ENCODE measurements around the gene HOXB4. TPM values are rescaled to one million over a fixed set of nuclear protein-coding genes. Genes with fewer than 3 reads are reported as not detected.

Gene HOXB4
- polyA plus RNA-seq, 1 of the 3 experiments (the other 2 are of a cell fraction): 0.03 TPM

GRCh38 chr17:48551596-48552465 is 26.3 kb downstream of the HOXB4 start:
- no peaks in the 10 kb centered on the region for H3K79me2 ChIP-seq (ENCODE audit: insufficient read depth)
- no peak overlapping the region for H3K27ac ChIP-seq (ENCODE audit: low read depth in 2 of 2, low read length in 1 of 2)
- no peak for DNase-seq
- WGBS (ENCODE audit: low lambda C conversion rate): 21% methylated on average over 38 of the region's 47 CpGs
- no peaks in the 10 kb centered on the region for H3K4me1 ChIP-seq (ENCODE audit: control insufficient read depth in 1 of 2, insufficient read depth in 2 of 2, low read depth in 1 of 2, low read length in 1 of 2)
- no peak overlapping the region for H2AFZ ChIP-seq (ENCODE audit: low read depth)
- CTCF ChIA-PET: no interaction called here
- H3K9me2 ChIP-seq: no peaks in the 10 kb centered on the region
- peaks cover 2% of the 10 kb centered on the region; the same call in 1 of the 2 replicates for H4K20me1 ChIP-seq (ENCODE audit: insufficient read depth)
- TF ChIP-seq EZH2phosphoT487 (IDR thresholded peaks at IDR 0.05; ENCODE audit: borderline replicate concordance, low read depth) (peak; percentile 90; the same call in 1 of the 2 replicates), FOSL2 (IDR thresholded peaks at IDR 0.05; ENCODE audit: borderline replicate concordance, low read depth) (no peak)
- H3K36me3 ChIP-seq (replicated peaks in 1 of 2; ENCODE audit: control insufficient read depth in 1 of 2, insufficient read depth in 2 of 2, low read length in 1 of 2): no peaks in the 10 kb centered on the region
- H3K27me3 ChIP-seq (ENCODE audit: insufficient read depth): peaks cover 94% of the 10 kb centered on the region
- no peak overlapping the region for H3K9ac ChIP-seq
- no peak overlapping the region for H3K4me2 ChIP-seq
- POLR2A ChIA-PET: no interaction called here
- peaks cover 4% of the 10 kb centered on the region for H3F3A ChIP-seq (replicated peaks; ENCODE audit: insufficient read depth)
- no peak overlapping the region for H3K4me3 ChIP-seq (ENCODE audit: low read depth in 2 of 2, low read length in 1 of 2)
- H3K9me3 ChIP-seq: no peaks in the 10 kb centered on the region

- Histone ChIP-seq H3K27ac (ENCODE audit: low read depth in 2 of 2, low read length in 1 of 2) (no peak overlapping the region), H3K9ac (no peak overlapping the region), H3K4me1 (ENCODE audit: control insufficient read depth in 1 of 2, insufficient read depth in 2 of 2, low read depth in 1 of 2, low read length in 1 of 2) (no peaks in the 10 kb centered on the region), H3K27me3 (ENCODE audit: insufficient read depth) (peaks cover 94% of the 10 kb centered on the region), H3K9me3 (no peaks in the 10 kb centered on the region), H3K79me2 (ENCODE audit: insufficient read depth) (no peaks in the 10 kb centered on the region), H2AFZ (ENCODE audit: low read depth) (no peak overlapping the region), H3K4me3 (ENCODE audit: low read depth in 2 of 2, low read length in 1 of 2) (no peak overlapping the region), H3K4me2 (no peak overlapping the region), H4K20me1 (ENCODE audit: insufficient read depth) (no peaks in the 10 kb centered on the region; the same call in 1 of the 2 replicates), H3K36me3 (replicated peaks in 1 of 2; ENCODE audit: control insufficient read depth in 1 of 2, insufficient read depth in 2 of 2, low read length in 1 of 2) (no peaks in the 10 kb centered on the region), H3K9me2 (no peaks in the 10 kb centered on the region), H3F3A (replicated peaks; ENCODE audit: insufficient read depth) (peaks cover 4% of the 10 kb centered on the region)
- CTCF ChIA-PET: interaction anchor here (0.7 to 0.8 kb wide), 2 partner anchors 8 to 17 kb away, joined by 3 read pairs; no protein-coding TSS in a partner anchor
- POLR2A ChIA-PET: no interaction called here
- no peak for TF ChIP-seq GATA2 (CRISPR knock-in tag; IDR thresholded peaks at IDR 0.05)
- no peak for TF ChIP-seq GABPA (IDR thresholded peaks at IDR 0.05; ENCODE audit: low read depth)
- TF ChIP-seq RAD21 (IDR thresholded peaks at IDR 0.05; ENCODE audit: low read length): no peak
- no peak for TF ChIP-seq IRF3 (IDR thresholded peaks at IDR 0.05; ENCODE audit: low read depth, low read length)
- no peak for TF ChIP-seq SMC3 (IDR thresholded peaks at IDR 0.05; ENCODE audit: low read depth, low read length)
- TF ChIP-seq NFIC (IDR thresholded peaks at IDR 0.05; ENCODE audit: borderline replicate concordance): no peak
- 17% methylated on average over 19 of the region's 19 CpGs for WGBS (ENCODE audit: low lambda C conversion rate)
- DNase-seq: no peak
Measured at GRCh38 chr17:48551214-48551555, 27.0 kb downstream of the HOXB4 start.

All from SK-N-SH (cell line).